Activated T-cell treated with anti-CD3 and anti-CD28 coated beads for 48 hours (primary cell): Measurements from ENCODE around the gene SLC6A18.
"Not testable (repeated sequence)": the region's sequence is repeated elsewhere in the genome, so short reads cannot be mapped to it uniquely, and the experiment has no call there.

Source experiments
- DNase-seq: peaks from one replicate; pipeline ENCODE4 v3.0.0-alpha.2; 2020; ENCODE audit warnings: low read depth

SLC6A18 gene

DNA sequence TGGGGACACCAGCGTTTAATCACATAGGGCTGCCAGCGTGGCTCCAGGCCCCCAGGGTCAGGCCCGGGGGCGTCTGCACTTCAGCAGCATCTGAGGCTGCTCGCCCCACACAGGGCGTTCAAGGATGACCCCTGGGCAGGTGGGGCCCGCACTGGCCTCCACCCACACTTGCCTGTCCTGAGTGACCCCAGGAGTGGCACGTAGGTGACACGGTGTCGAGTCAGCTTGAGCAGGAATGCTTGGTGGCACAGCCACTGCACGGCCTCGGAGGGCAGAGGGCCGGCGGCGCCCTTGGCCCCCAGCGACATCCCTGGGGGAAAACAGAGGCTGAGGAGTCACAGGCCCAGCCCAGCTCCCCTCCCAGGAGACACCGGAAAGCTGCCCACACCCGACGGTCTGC, 29.0 kb downstream of the SLC6A18 start:
- DNase-seq: no peak

DNA sequence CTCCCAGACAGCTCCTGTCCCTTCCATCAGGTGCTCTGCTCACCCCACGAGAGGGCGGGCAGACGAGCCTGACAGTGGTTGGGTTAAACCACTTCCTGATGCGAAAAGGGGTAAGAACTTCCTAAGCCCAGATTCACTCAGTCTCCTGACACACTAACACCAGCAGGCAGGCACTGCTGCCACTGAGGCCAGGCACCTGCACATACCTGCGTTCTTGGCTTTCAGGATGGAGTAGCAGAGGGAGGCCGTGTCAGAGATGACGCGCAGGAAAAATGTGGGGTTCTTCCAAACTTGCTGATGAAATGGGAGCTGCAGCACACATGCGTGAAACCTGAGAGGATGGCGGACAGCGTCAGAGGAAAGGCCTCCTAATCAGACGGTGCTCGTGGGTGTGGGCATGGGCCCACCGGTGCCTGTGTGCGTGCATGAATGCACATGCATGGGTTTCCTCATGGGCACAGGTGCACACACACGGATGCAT, 29.9 kb downstream of the SLC6A18 start:
- DNase-seq: no peak

DNA sequence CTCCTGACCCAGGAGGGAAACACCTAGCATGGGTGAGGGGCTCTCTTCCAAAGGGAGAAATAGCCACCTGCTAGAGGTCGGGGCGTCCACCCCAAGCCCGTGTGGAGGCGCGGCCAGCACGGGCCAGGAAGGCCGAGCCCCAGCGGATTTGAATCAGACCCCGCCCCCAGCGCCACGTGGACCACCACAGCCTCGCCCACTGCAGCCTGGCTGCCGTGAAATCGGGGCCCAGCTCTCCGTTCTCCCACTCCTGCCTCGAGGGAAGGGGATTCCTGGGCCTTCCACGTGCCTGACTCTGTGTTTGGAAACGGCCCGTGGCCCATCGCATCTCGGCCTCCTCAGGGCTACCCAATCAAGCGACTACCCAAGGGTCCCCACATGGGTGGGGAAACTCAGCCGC, 31.6 kb downstream of the SLC6A18 start:
- no peak for DNase-seq

DNA sequence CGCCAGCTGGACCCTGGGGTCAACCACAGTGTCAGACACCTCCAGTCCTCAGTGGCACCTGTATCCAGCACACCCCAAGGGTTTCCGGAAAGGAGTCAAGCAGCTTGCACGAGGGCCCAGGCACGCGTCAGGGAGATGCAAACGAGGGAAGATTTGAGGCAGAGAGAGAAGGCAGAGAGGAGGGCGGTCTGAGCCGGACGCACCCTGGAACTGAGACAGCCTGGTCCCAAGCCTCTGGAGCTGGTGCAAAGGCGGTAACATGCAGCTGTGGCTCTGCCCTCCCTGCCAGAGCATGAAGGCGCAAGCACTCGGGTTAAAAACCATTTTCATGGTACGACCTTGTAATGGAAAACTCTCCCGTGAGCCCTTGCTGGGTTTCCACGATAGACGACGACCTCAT, 32.2 kb downstream of the SLC6A18 start:
- no peak for DNase-seq

DNA sequence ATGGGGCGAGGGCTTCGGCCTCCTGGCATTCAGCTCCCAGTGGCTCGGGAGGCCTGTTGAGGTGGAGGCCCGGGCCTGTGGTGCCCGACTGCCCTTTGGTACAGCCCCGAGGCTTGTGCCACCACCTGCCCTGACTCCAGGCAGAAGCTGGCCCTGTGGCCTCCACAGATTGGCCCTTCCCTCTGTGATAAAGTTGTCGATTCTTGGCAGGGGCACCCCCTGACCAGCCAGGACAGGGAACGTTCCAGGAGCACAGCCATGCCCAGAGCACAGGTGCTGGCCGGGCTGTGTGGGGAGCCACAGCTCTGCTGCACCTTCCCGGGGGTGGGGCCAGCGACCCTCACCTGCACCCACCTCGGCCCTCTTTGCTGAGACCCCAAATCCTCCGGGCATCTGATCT, 32.7 kb downstream of the SLC6A18 start:
- DNase-seq: no peak

DNA sequence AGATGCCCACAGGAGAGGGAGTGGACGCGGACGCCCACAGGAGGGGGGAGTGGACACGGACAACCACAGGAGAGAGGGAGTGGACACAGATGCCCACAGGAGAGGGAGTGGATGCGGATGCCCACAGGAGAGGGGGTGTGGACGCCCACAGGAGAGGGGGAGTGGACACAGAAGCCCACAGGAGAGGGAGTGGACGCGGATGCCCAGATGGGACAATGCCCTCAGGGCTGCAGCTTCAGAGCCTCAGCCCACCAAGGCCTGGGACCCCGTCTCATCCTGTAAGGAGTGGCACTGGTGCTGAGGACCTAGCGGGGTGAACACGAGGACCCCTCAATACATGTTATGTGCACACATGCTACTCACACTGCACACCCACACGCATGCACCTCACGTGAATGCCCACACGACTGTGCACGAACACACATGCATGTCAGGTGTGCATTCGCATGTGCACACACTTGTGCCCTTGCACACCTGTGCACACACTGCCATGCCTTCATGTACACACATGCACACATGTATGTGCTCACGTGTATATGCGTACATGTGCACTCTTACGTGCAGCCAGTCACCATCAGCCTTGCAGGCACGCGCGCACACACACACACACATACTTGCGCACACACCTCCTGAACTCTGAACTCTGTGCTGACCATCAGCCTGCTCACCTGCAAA, 34.8 kb downstream of the SLC6A18 start:
- DNase-seq: no peak

DNA sequence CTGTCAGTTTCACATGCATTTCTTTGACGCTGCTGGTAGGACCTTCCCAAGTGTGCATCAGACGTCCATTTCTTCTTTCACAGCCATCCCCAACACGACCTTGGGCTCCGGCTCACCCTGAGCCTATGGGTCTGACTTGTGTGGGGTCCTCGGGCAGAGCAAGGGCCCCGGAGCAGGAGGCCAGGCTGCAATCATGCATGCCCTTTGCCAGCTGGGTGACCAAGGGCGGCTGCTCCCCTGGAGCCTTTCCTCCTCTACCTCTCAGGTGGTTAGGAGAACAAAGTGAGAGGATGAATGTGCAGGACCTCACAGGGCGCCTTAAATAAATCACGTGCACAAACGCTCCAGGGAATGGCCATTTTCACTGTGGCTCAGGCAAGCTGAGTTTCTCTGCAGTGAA, 36.5 kb downstream of the SLC6A18 start:
- DNase-seq: no peak

DNA sequence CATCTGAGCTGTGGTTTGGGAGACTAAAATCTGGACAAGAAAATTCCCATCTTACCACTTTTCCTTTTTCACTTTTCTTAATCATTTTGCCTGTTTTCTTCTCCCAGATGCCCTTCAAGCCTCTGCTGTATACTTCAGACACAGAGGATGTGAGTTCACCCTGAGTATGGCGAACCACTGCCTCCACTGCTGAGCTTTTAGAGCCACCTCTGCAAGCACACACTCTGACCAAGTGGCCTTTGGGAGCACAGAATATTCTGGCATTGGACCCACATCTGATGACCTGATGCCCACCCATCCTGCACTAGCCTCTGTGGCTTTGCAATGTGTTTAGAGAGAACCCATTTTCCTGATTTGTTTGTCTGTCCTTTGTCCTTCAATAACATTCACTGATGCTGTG, 37.2 kb downstream of the SLC6A18 start:
- DNase-seq: no peak

DNA sequence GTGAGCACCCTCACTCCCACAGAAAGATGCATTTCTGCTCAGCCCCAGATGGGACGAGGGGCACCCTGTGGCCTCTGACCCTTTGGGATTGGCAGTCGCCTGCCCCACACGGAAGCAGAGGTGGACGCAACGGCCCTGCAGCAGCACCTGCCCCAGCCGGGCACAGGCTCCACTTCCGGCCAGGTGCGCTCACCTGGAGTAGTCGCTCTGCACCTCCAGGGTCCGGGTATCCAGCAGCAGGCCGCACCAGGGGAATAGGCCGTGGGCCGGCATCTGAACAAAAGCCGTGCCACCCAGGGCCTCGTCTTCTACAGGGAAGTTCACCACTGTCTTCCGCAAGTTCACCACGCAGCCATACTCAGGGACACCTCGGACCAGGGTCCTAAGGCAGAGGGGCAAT, 39.0 kb downstream of the SLC6A18 start:
- DNase-seq: no peak

DNA sequence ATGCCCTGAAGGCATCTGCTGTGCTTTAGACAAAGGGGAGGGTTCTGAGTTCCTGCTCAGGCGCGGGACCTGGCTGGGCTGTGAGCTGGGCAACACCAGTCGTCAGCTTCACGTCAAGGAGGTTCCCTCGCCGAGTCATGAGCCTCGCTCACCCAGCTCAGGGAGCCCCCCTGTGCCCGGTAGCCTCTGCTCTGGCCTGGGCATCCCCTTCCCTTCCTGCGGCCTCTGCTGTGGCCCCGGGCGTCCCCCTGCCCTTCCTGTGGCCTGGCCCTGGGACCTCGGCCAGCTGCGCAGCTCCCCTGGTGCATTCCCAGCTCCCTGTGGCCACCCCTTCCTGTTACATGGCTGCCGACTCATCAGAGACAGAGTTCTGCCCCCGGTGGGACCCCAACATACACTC, 39.8 kb downstream of the SLC6A18 start:
- DNase-seq: no peak

DNA sequence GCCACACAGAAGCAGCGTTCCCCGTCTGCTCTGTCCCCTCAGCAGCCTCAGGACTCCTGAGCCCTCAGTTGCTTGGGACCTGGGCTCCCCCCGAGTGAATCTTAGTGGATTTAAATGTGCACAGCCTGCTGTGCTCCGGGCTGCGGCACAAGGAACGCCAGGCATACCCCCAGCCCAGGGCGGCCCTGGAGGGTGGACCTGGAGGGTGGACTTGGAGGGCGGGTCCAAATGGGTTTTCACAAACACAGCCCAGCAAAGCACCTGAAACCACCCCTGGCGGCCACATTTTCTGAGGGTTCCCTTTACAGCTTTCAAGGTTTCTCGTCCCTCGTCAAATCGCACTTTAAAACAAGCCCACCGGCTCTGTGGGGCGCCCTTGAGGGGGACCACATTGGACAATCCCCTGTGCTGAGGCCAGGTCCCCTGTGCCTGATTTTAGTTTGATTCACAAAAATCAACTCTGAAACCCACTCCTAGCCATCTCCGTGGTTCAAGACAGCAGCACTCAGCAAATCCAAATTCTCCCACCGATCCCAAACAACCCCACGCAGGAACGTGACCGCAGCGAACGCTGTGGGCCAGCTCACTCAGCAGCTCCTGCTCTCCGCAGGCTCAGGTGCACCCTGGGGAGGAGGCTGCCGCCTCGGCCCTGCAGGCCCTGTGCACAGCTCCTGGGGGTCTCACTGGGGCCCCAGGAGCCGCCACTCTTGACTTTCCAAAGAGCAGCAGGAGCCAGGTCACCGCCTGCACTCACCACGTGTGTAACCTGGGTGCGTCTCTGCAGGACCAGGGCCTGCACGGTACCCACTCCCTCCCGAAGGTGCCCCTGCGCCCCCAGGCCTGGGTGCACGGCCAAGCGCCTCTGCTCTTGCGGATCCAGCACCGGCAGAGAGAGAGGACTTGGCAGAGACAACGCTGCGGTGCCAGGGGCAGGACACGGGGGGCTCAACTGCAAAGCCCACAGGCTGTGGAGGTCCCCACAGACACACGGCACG, 40.6 kb downstream of the SLC6A18 start:
- no peak for DNase-seq

DNA sequence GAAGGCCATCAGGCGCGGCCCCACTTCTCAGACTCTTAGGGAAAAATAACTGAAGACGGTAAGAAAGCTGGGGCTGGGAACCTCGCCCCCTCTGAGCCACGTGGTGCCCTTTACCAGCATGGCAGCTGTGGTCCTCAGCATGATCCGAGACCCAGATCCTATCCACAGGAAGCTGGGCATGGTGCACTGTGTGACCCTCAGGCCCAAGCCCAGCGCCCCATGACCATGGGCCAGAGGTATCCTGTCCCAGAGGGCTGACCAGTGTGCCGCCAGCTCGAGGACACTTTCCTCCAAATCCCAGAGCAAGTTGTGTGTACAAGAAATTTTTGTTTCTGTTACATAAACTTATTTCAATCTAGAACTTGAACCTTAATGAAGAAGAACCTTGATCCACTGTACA, 41.6 kb downstream of the SLC6A18 start:
- DNase-seq: no peak

DNA sequence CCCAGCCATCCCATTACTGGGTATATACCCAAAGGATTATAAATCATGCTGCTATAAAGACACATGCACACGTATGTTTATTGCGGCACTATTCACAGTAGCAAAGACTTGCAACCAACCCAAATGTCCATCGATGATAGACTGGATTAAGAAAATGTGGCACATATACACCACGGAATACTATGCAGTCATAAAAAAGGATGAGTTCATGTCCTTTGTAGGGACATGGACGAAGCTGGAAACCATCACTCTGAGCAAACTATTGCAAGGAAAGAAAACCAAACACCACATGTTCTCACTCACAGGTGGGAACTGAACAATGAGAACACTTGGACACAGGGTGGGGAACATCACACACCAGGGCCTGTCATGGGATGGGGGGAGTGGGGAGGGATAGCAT, 42.3 kb downstream of the SLC6A18 start:
- DNase-seq: not testable (repeated sequence)

DNA sequence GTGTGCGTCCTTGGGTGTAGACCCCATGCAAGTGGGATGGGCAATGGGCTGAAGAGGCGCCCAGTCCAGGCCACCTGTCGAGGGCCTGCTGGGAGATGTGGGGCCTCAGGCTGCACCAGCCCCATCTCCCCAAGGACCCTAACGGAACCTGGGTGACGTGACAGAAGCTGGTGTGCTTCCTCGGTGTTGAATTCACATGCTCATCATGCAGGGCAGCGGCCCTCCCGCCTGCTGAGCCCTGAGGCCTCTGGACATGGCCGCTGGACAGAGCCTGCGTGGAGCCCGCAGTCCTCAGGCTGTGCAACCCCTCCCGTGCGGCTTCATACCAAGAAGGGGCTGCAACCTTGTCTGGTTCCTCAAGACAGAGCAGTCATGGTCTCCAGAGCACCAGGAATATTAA, 42.9 kb downstream of the SLC6A18 start:
- no peak for DNase-seq

DNA sequence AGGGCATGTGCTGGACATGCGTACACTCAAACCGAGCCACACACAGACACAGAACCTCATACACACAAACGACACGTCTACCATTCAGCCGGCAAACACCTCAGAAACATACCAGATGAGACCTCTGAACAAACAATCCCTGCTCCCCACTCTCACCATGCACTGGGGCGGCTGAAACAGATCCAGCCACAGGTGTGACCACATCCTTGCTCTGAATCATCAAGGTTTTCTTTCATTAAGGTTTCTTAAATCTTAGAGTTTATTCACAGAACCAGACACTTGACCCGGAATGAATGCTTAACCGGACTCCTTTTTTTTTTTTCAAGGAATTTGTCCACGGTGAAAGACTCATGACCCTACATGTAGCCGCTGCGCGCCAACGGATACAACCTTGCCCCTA, 43.5 kb downstream of the SLC6A18 start:
- DNase-seq: peak; percentile 12

DNA sequence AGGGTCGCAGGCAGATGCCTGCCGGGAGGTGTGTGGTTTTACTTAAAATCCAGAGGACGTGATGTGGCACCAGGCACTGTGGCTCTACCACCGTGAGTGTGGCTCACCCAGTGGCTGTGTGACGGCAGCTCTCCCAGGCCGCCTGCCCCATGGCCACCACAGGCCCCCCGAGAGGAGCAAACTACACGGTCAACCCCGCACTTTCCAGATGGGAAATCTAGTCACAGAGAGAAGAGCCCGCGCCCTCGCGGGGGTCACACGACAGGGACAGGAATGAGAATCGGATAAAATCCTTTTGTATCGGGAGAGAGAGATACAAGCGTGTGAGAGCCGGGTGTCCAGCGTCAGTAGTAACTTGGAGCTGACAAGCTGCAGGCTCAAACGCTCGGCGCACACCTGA, 45.2 kb downstream of the SLC6A18 start:
- no peak for DNase-seq

DNA sequence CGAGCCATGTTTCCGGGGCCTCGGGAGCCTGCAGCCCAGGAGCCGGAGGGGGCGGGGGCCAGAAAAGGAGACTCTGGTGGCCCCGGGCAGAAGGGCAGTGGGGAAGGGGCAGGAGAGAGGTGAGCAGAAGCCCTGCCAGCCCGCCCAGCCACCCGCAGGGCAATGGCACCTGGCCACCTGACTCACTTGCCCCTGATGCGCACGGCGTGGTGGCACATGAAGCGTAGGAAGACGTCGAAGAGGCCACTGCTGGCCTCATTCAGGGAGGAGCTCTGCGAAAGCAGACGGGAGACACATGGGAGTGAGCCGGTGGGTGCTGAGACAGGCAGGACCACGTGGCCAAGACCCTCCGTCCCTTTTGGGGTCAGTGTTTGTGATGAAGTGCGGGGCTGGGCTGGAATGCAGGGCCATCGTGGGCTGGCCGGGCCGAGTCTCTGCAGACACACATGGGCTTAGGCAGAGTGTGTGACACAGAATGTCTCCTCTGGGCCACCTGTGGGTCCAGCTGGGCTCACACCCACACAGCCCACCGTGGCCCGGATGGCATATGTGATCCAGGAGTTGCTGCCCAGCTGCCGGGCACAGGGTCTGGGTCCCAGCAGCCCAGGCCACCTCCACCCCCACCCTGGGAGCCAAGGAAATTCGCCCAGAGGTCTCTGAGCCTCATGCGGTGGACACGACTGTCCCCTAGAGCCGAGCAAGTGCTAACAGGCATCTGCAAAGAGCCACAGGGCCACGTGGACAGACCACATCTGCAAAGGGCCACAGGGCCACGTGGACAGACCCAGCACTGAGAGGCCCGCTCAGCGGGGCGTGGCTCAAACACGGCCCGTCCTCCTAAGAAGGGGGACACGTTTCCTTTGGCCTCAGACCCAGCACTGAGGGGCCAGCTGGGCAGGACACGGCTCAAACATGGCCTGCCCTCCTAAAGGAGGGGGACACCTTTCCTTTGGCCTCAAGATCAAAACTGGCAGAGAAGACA, 46.0 kb downstream of the SLC6A18 start:
- no peak for DNase-seq

DNA sequence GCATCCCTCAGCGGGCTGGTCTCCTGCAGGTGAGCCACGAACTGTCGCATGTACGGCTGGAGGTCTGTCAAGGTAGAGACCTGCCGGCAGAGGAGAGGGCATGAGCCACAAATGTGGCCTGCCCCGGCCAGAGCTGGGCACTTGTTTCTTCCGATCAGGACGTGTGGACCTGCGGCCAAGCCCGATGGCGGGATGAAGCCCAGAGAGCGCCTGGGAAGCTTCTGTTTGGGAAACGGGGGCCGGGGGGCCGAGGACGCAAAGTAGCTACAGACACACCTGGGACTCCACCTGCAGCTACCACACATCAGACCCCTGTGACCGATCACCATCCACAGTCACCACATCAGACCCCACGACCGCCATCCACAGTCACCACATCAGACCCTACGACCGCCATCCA, 47.0 kb downstream of the SLC6A18 start:
- no peak for DNase-seq

DNA sequence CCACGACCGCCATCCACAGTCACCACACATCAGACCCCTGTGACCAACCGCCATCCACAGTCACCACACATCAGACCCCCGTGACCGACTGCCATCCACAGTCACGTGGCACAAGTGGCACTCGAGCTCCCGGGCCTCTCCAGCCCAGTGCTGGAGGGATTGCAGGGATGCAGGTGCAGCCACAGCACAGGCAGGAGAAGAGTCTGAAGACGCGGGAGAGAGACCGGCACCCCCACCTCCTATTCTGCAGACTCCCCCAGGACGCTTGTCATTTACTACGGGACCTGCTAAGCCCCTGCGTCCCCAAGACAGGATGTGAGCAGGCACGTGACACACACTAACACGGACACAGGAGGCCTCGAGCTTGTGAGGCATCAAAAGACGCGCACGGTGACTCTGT, 48.6 kb downstream of the SLC6A18 start:
- no peak for DNase-seq

DNA sequence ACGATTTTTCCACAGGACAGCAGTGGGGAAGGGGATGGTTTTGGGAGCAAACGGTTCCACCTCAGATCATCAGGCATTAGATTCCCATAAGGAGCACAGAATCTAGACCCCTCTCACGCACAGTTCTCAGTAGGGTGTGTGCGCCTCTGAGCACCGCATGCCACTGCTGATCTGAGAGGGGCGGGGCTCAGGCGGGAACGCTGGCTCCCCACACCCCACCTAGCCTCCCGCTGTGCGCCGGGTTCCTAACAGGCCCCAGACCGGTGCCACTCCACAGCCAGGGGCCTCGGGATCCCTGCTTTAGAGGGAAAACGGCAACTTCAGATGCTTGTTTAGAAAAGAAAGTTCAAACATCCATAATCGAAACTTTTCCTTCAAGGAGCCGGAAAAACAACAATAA, 49.3 kb downstream of the SLC6A18 start:
- DNase-seq: no peak

DNA sequence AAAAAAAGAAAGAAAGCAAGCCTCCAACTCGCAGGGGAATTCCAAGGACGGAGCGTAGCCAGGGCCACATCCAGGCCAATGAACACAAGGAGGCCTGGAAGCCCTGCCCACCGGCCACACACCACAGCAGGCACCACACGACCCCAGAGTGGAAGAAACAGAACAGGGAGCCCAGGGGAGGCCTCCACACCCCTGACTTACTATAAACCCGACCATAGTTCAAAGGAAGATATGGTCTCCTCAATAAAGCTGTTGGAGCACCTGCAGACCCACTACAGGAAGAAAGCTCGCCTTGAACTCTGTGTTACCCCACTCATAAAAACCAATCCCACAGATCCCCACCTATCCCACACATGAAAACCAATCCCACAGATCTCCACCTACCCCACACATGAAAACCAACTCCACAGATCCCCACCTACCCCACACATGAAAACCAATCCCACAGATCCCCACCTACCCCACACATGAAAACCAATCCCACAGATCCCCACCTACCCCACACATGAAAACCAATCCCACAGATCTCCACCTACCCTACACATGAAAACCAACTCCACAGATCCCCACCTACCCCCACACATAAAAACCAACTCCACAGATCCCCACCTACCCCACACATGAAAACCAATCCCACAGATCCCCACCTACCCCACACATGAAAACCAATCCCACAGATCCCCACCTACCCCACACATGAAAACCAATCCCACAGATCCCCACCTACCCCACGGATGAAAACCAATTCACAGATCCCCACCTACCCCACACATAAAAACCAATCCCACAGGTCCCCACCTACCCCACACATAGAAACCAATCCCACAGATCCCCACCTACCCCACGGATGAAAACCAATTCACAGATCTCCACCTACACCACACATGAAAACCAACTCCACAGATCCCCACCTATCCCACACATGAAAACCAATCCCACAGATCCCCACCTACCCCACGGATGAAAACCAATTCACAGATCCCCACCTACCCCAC, 50.5 kb downstream of the SLC6A18 start:
- not testable (repeated sequence) for DNase-seq
